Mesenchymal stem cell (in vitro differentiated cells and primary cell): ENCODE results near the gene ALK.

Source experiments
- DNase-seq: peaks from one replicate; pipeline ENCODE4 v3.0.0-alpha.2; 2013
- H2AFZ ChIP-seq: one replicate; pipeline ENCODE4 v1.6.1; 2013; ENCODE audit warnings: low read depth, mild to moderate bottlenecking, control low read depth, inconsistent platforms, low read length, moderate library complexity
- H2AK5ac ChIP-seq: 2 replicates; pipeline ENCODE4 v1.6.1; 2013; ENCODE audit warnings: low read length, moderate library complexity, mild to moderate bottlenecking, inconsistent platforms; ENCODE audit not compliant: severe bottlenecking
- H2BK120ac ChIP-seq: one replicate; pipeline ENCODE4 v1.6.1; 2013; ENCODE audit warnings: low read depth, mild to moderate bottlenecking, inconsistent platforms, low read length, moderate library complexity
- H2BK12ac ChIP-seq, 2 experiments: one replicate each; pipeline ENCODE4 v1.6.1; 2013; ENCODE audit warnings: inconsistent platforms in 2 of 2, low read length in 2 of 2, mild to moderate bottlenecking in 2 of 2, moderate library complexity in 2 of 2, control low read depth in 1 of 2
- H2BK15ac ChIP-seq: one replicate; pipeline ENCODE4 v1.6.1; 2013; ENCODE audit warnings: mild to moderate bottlenecking, low read depth, inconsistent platforms; ENCODE audit not compliant: poor library complexity, severe bottlenecking
- H2BK5ac ChIP-seq: 2 replicates; pipeline ENCODE4 v1.6.1; 2013; ENCODE audit warnings: low read depth, mild to moderate bottlenecking, low read length, control low read depth, inconsistent platforms; ENCODE audit not compliant: poor library complexity, severe bottlenecking
- H3K14ac ChIP-seq, 2 experiments: one replicate each; pipeline ENCODE4 v1.6.1; 2013; ENCODE audit warnings: inconsistent platforms in 2 of 2, low read length in 2 of 2, control low read depth in 1 of 2, mild to moderate bottlenecking in 1 of 2, moderate library complexity in 1 of 2
- H3K18ac ChIP-seq, 2 experiments: one replicate each; pipeline ENCODE4 v1.6.1; 2013; ENCODE audit warnings: inconsistent platforms in 2 of 2, low read length in 2 of 2, control low read depth in 1 of 2, low read depth in 1 of 2, mild to moderate bottlenecking in 1 of 2
- H3K23ac ChIP-seq, 2 experiments: one replicate each; pipeline ENCODE4 v1.6.1; 2013; ENCODE audit warnings: inconsistent platforms in 2 of 2, low read length in 2 of 2, mild to moderate bottlenecking in 2 of 2, moderate library complexity in 2 of 2, control low read depth in 1 of 2
- H3K27ac ChIP-seq: 2 replicates; pipeline ENCODE4 v1.5.1; 2013; ENCODE audit warnings: mild to moderate bottlenecking, moderate library complexity, low read length, control low read depth, inconsistent platforms; ENCODE audit not compliant: poor library complexity, severe bottlenecking
- H3K27me3 ChIP-seq, 2 experiments: 2 replicates each; pipeline versions ENCODE4 v1.6.1 to v1.7.0; 2013; ENCODE audit warnings: low read length in 2 of 2, mild to moderate bottlenecking in 2 of 2, moderate library complexity in 2 of 2, control low read depth in 1 of 2, inconsistent platforms in 1 of 2; ENCODE audit not compliant: control insufficient read depth in 1 of 2, insufficient read depth in 1 of 2
- H3K36me3 ChIP-seq, 2 experiments: 2 replicates each; pipeline versions ENCODE4 v1.6.1 to v1.7.0; 2013; ENCODE audit warnings: low read length in 2 of 2, control low read depth in 1 of 2, inconsistent platforms in 1 of 2, low read depth in 1 of 2, mild to moderate bottlenecking in 1 of 2; ENCODE audit not compliant: insufficient read depth in 2 of 2, control insufficient read depth in 1 of 2
- H3K4ac ChIP-seq, 2 experiments: one replicate each; pipeline ENCODE4 v1.6.1; 2013; ENCODE audit warnings: inconsistent platforms in 2 of 2, low read length in 2 of 2, mild to moderate bottlenecking in 2 of 2, moderate library complexity in 2 of 2, control low read depth in 1 of 2, low read depth in 1 of 2
- H3K4me1 ChIP-seq: 2 replicates; pipeline ENCODE4 v1.6.1; 2013; ENCODE audit warnings: low read depth, low read length, control low read depth; ENCODE audit not compliant: control insufficient read depth, insufficient read depth
- H3K4me2 ChIP-seq: 2 replicates; pipeline ENCODE4 v1.6.1; 2013; ENCODE audit warnings: low read length, mild to moderate bottlenecking, inconsistent platforms; ENCODE audit not compliant: poor library complexity, severe bottlenecking
- H3K4me3 ChIP-seq, 2 experiments: 2 replicates each; pipeline versions ENCODE4 v1.5.1 to v1.7.0; 2013; ENCODE audit warnings: low read length in 2 of 2, mild to moderate bottlenecking in 2 of 2, control low read depth in 1 of 2, low read depth in 1 of 2; ENCODE audit not compliant: insufficient read depth in 1 of 2
- H3K79me1 ChIP-seq: replicated peaks from 2 replicates; pipeline ENCODE4 v1.6.1; 2013; ENCODE audit warnings: mild to moderate bottlenecking, control low read depth, low read length, inconsistent platforms; ENCODE audit not compliant: poor library complexity, severe bottlenecking
- H3K9ac ChIP-seq: 2 replicates; pipeline ENCODE4 v1.7.0; 2013; ENCODE audit warnings: mild to moderate bottlenecking, low read length, moderate library complexity
- H3K9me3 ChIP-seq: 2 replicates; pipeline ENCODE4 v1.7.0; 2013; ENCODE audit warnings: mild to moderate bottlenecking, low read length; ENCODE audit not compliant: control insufficient read depth
- H4K8ac ChIP-seq: one replicate; pipeline ENCODE4 v1.6.1; 2013; ENCODE audit warnings: inconsistent platforms, mild to moderate bottlenecking, low read length, moderate library complexity
- H4K91ac ChIP-seq: one replicate; pipeline ENCODE4 v1.6.1; 2013; ENCODE audit warnings: mild to moderate bottlenecking, low read length, inconsistent platforms
- WGBS: methylation state at CpG from one replicate; pipeline ENCODE4 v1.1.7; 2013; ENCODE audit warnings: mixed read lengths; 5-methylcytosine and 5-hydroxymethylcytosine counted together

ALK gene

DNA sequence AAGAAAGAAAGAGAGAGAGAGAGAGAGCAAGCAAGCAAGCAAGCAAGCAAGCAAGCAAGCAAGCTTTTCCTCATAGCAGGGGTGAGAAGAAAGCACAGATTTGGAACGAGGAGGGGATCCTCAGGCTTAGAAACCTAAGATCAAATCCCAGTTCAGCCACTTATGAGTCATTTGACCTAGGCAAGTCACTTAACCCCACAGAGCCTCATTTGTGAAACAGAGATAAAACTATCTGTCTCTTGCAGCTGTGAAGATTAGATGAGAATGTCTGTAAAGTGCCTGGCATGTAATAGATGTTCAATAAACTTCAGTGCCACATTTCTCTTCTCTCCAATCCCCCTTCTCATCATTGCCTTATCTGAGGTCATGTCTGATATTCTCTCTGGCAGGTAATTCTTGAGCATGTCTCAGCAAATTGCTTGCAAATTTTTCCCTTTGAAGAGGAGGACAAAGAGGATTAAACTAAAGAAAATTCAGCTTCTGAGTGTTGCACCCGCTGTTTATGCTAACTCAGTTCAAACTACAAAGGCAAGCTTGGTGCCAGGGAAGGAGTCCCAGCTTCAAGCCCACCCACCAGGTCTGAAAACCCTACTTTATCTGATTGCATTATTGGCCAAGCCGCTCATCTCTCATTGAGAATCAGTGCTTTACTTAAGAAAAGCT, 20.3 kb downstream of the ALK start:
- WGBS: 0% methylated on average over 2 of the region's 3 CpGs
- H3K4me1 ChIP-seq: no peaks in the 10 kb centered on the region
- no peak overlapping the region for H2BK5ac ChIP-seq
- H3K27ac ChIP-seq: no peak overlapping the region
- H3K4ac ChIP-seq: no peak overlapping the region
- H3K4me2 ChIP-seq: no peak overlapping the region
- no peak overlapping the region for H3K23ac ChIP-seq
- H3K9ac ChIP-seq: no peak overlapping the region
- H3K4me3 ChIP-seq: no peak overlapping the region
- no peak overlapping the region for H2AK5ac ChIP-seq
- no peaks in the 10 kb centered on the region for H3K9me3 ChIP-seq
- no peak for DNase-seq
- H3K27me3 ChIP-seq: peaks cover 0 to 41% of the 10 kb centered on the region in 2 experiments
- H2BK120ac ChIP-seq: no peak overlapping the region
- H4K8ac ChIP-seq: no peak overlapping the region
- H4K91ac ChIP-seq: no peak overlapping the region
- no peaks in the 10 kb centered on the region for H3K79me1 ChIP-seq
- no peak overlapping the region for H3K14ac ChIP-seq
- H2BK12ac ChIP-seq: no peak overlapping the region
- no peak overlapping the region for H3K18ac ChIP-seq
- H3K36me3 ChIP-seq: no peaks in the 10 kb centered on the region
- H2BK15ac ChIP-seq: no peak overlapping the region
- H2AFZ ChIP-seq: no peak overlapping the region

DNA sequence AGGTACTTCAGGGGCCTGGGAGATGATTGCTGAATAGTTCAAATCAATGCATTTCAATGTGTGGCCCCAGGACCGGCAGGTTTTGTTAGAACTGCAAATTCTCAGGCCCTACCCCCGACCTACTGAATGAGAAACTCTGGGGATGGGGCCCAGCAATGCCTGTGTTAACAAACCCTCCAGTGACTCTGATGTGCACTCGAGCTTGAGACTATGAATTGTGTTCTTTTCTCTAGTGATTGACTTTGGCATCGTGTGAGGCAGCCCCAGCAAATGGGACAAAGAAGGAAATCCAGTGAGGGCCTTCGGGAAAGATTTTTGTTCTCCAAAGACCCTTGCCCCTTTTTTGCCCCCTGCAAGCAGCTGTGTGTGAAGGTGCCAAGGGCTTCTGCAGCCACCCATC, 22.4 kb downstream of the ALK start:
- Histone ChIP-seq H3K14ac (no peak overlapping the region), H2AK5ac (no peak overlapping the region), H3K4me1 (no peaks in the 10 kb centered on the region), H3K9ac (no peak overlapping the region), H2BK120ac (no peak overlapping the region), H4K91ac (no peak overlapping the region), H3K27me3 (peaks cover 0 to 29% of the 10 kb centered on the region in 2 experiments), H3K27ac (no peak overlapping the region), H3K4ac (no peak overlapping the region), H3K9me3 (no peaks in the 10 kb centered on the region), H2BK5ac (no peak overlapping the region), H3K79me1 (no peaks in the 10 kb centered on the region), H2BK15ac (no peak overlapping the region), H3K18ac (no peak overlapping the region), H3K4me3 (no peak overlapping the region), H3K23ac (no peak overlapping the region), H3K36me3 (no peaks in the 10 kb centered on the region), H4K8ac (no peak overlapping the region), H3K4me2 (no peak overlapping the region), H2BK12ac (no peak overlapping the region), H2AFZ (no peak overlapping the region)
- DNase-seq: no peak
- WGBS: 43% methylated on average over 5 of the region's 5 CpGs

DNA sequence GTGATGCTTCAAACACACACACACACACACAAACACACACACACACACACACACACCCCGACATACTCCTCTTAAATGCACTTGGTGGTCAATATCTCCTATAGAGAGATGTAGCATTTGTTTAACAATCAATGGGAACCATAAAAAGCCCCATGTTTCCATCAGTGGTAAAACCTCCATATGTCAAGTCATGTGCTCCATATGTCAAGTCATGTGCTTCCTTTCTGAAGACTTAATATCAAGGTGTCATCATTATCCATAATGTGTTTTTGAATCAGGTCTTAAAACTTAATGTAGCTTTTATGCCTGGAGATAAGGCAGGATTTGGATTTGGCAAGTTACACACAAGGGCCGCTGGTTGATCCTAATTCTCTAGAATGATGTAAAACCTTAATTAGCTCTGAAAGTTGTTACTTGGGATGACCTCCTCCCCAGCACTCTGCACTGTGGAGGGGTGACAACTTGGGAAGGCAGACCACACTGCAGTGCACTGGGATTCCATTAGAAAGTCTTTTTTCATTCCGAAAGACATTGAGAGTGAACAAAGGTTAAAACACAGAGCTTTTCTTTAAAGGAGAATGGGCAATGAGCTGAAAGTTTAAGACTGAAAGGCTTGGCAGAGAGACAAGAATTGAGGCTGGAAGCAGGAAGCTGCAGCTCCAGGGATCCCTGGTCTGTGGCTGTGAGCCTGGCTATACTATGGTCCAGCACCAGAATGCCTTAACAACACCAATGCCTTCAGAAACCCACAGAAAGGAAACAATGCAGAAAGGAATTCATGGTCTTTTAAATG, 26.4 kb downstream of the ALK start:
- Histone ChIP-seq H3K9me3 (no peaks in the 10 kb centered on the region), H4K91ac (no peak overlapping the region), H3K23ac (no peak overlapping the region), H3K4me2 (no peak overlapping the region), H4K8ac (no peak overlapping the region), H3K14ac (no peak overlapping the region), H3K18ac (no peak overlapping the region), H3K9ac (no peak overlapping the region), H3K4me1 (no peaks in the 10 kb centered on the region), H3K4ac (no peak overlapping the region), H2AK5ac (no peak overlapping the region), H3K27me3 (peaks cover 0 to 21% of the 10 kb centered on the region in 2 experiments), H3K79me1 (no peaks in the 10 kb centered on the region), H3K36me3 (no peaks in the 10 kb centered on the region), H2BK120ac (no peak overlapping the region), H3K27ac (no peak overlapping the region), H2BK5ac (no peak overlapping the region), H2BK15ac (no peak overlapping the region), H2AFZ (no peak overlapping the region), H3K4me3 (no peak overlapping the region), H2BK12ac (no peak overlapping the region)
- WGBS: 58% methylated on average over 3 of the region's 3 CpGs
- DNase-seq: no peak

DNA sequence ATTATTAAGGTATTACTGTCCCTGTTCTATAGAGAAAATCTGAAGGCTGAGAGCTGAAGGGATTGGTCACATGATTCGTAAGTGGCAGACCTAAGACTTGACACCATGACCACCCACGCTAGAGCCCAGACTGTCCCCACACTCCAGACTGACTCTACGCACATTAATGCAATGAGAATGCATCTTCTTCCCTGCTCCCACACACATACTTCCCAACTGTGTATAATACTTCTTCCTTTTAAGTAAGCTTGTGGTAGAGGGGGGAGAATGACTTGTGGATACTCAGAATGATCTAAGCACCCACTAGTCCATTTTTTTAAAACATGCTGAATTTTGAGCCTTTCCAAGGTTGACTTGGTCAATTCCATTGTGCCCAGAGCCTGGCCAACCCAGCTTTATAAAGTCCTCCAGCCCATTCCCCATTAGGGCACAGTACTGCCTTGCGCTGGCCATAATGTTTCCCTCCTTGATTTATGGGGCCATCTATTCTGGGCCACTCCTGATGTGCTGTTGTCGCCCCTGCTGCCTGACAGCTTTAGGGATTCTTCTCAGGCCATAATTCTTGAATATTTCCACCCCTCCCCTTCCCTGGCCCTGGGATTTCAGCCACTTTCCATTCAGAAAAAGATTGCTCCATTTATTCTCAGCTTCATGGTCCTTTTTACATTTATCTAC, 28.7 kb downstream of the ALK start:
- Histone ChIP-seq H3K23ac (no peak overlapping the region), H3K9ac (no peak overlapping the region), H3K18ac (no peak overlapping the region), H3K4me2 (no peak overlapping the region), H3K27me3 (peaks cover 0 to 21% of the 10 kb centered on the region in 2 experiments), H2BK12ac (no peak overlapping the region), H3K79me1 (no peaks in the 10 kb centered on the region), H3K36me3 (no peaks in the 10 kb centered on the region), H3K4me1 (no peaks in the 10 kb centered on the region), H3K4me3 (no peak overlapping the region), H3K14ac (no peak overlapping the region), H3K27ac (no peak overlapping the region), H3K9me3 (no peaks in the 10 kb centered on the region), H4K91ac (no peak overlapping the region), H2BK5ac (no peak overlapping the region), H2BK15ac (no peak overlapping the region), H2AFZ (no peak overlapping the region), H3K4ac (no peak overlapping the region), H2AK5ac (no peak overlapping the region), H4K8ac (no peak overlapping the region), H2BK120ac (no peak overlapping the region)
- WGBS: 47% methylated on average over 4 of the region's 5 CpGs
- no peak for DNase-seq
